Activated gamma-delta T cell (primary cell): ENCODE results near the gene CA10.

Source experiments
- DNase-seq: peaks from one replicate; lab custom pipeline; 2025; lab: John Stamatoyannopoulos, UW

Gene CA10

GRCh38 chr17:52147431-52147830 lies 11.1 kb downstream of the CA10 start:
- DNase-seq, result no peak

DNA sequence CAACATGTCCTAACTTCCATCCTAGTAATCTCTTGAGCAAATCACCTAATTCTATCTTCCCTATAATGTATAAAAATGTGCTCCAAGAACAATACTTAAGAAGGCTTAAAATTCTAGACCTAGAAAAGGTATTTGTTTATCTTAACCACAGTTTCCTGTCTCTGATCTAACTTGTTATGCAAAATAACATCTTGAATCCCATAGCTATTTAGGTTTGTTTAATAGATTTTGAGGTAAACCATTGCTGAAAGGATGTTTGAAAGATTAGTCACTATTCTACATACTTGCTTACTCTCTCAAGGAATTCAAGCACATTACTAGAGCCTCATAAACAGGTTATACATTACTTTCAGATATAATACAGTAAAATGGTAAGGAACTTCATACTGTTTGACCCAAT lies 13.0 kb downstream of the CA10 start:
- no peak for DNase-seq

- DNase-seq, result no peak
Measured at GRCh38 chr17:52143542-52143941, 15.0 kb downstream of the CA10 start.

DNA sequence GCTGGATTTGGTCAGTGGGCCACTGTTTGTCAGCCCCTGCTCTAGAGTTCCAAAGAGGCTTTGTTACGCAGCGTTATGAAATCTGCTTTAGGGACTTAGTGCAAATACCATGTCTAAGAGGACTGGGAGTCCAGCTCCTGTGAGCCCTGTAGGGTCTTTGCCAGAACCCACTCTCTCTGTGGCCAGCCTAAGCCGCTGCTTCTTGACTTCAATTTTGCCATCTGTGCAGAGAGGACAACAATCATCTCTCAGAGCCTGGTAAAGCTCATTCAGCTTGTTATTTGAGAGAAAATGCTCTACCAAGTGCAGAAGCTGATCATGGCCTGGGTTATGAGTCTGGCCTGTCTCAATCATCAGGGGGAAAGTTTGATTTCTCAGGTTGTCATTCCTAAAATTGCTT lies 17.9 kb downstream of the CA10 start:
- no peak for DNase-seq

- no peak for DNase-seq
Measured at GRCh38 chr17:52138752-52139151, 19.8 kb downstream of the CA10 start.

DNA sequence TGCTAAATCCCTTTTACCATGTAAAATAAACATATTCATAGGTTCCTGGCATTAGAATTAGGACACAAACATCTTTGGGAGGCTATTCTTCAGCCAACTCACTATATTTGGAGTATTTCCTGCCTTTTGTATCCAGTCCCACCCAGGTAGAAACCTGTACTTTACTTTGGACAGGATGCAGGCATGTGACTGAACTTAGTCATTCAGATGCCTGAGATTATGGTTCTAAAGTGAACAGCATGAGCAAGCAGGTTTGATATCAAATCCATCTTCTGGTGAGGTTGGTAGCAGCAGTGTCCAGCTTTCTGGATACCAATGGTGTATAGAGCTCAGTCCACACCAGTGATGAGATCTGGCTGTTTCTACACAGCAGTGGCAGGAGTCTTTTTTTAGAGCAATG lies 20.2 kb downstream of the CA10 start:
- DNase-seq, result no peak

- DNase-seq, result no peak
Measured at GRCh38 chr17:52136166-52136565, 22.3 kb downstream of the CA10 start.

GRCh38 chr17:52134641-52135040 lies 23.9 kb downstream of the CA10 start:
- DNase-seq, result no peak

GRCh38 chr17:52128721-52129120 lies 29.8 kb downstream of the CA10 start:
- no peak for DNase-seq

DNA sequence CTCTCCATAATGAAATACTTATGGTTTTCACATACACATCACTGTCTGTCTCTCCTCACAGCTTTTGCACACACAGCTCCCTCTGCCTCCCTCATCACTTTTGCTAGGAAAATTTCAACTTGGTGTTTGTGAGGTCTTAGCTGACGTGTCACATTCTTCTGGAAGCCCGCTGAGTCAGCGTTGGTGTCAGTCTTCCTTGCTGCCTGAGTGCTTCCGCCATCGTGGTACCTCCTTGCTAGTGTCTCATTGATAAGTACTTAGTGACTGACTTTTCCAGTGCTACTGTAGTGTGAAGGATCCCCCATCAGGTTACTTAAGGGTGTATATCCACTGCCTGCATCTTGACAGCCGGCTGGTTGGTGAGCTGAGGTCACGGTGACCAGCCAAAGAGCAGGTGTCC lies 33.5 kb downstream of the CA10 start:
- DNase-seq, result no peak

- no peak for DNase-seq
Measured at GRCh38 chr17:52124561-52124960, 34.0 kb downstream of the CA10 start.

- no peak for DNase-seq
Measured at GRCh38 chr17:52120465-52120864, 38.0 kb downstream of the CA10 start.

- no peak for DNase-seq
Measured at GRCh38 chr17:52110923-52111581, 47.5 kb downstream of the CA10 start.

DNA sequence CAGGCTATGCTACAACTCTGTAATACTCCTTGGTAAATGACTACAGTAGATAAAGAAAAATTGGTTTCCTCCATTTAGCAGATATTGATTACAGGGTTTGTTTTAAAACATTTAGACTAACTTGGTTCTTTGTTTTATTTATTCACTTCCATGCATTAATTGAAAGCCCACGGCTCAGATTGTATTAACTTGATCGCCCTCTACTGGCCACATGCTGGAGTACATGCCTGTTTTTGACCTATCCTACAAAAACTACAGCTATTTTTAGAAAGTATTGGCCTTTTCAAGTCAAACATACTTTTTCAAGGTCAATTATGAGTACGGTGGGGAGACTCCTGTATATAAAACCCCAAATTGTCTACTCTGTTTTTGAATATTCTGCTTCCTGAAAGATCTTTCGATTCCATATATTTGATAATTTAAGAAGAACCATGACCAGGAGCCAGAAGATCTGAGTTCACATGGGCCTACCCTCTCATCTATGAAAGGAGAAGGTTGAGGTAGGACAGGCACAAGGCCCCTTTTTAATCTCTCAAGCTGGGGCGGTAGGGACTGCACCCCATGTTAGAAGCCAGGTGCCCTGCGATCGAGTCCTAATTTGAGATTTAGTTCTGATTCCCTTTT lies 51.8 kb downstream of the CA10 start:
- no peak for DNase-seq

DNA sequence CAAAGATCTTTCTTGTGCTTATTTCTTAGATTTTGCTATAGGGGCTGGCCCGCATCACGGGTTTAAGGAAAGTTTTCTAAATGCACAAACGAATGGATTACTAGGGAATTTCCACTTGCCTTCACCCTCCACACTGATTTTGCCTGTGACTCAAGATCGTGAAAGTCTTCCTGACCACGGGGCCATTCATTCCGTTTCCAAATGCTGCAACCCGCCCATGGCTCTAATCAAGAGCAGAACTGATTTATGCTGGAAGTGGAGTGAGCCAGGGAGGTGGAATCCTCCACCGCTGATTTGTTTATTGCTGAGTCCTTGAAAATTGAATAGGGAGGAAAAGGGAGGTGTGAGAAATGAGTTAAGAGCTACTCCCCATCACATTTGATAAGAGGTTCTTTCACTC lies 52.4 kb downstream of the CA10 start:
- DNase-seq, result no peak

DNA sequence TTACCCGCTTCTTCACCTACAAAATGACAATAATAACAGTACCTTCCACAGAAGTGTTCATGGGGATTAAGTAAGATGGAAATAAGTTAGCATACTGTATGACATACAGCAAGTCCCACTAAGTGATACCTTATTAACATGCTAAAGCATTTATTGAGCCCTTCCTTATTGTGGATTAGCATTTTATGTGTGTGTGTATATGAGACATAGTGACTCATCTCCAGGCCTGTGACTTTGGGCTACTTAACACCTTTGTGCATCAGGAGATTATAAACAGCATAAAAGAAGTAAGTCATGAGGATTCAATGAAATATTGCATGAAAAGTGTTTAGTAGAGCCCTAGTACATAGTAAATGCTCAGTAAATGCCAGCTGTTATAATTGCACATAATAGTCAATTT lies 52.9 kb downstream of the CA10 start:
- DNase-seq, result no peak

DNA sequence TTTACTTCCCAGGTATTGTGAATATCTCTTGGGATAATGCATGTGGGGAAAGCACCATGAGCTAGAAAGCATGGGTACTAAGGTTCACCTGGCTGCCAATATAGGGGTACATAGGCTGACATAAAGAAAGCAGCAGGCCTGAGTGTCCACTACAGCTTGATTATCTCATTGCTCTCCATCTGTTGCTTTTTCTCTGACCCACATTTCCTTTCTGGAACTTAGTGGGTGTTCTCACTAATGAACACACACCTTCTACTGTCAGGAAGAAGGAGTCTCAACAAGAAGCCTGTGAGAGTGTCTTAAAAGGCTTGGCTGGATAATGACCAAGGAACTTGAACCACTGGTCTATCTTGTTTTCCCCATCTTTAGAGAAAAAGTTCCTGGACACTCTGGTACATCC lies 62.5 kb downstream of the CA10 start:
- DNase-seq, result no peak

DNA sequence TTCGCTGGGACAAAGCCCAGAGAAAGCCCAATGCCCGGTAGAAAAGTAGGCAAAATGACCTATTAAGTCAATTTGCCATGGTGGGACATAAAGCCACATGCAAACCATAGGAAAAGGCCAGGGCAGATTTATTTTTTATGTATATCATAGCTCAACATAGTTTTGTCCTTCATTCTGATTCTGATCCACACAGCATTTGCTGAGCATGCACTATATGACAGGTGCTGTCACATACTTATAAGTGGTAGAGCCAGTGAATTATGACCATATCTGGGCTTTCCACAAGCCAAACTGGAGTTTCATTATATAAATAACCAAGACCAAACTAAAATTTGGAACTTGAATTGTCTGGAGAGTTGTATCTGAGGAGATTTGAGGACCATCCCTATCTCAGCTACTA lies 74.3 kb downstream of the CA10 start:
- DNase-seq, result no peak

DNA sequence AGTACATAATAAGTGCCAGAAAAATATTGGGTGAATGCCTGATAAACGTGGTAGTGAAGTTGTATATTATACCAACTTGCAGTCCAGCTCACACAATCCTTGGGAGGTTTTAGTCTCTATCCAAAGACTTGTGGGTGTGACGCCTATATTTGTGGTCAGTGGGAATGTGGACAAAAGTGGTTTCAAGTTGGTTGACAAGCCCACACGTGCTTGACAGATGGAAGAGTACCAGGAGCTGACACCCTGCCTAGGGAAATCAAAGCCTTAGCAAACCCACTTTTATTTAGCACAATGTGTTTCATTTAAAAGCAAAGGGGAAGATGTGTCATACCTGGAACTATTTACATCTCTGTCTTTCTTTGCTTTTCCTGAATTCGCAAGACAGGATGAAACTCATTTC lies 79.0 kb downstream of the CA10 start:
- no peak for DNase-seq

DNA sequence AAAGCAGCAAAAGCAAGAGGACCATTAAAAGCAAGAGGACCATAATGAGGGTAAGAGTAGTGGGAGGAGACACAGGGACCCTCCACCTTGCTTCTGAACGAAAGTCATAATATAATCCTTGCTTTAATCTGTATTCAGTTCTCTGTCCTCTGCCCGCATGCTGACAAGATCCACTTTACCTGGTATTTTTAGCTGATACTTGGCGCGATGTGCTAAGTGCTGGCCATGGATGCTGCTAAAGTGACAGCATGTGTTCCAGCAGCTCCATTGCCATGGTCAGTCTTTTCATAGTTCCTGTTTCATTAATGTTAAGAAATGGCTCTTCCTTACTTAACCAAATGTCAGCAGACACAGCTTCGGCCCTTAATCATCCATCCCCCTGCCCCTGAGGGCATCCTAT lies 86.8 kb downstream of the CA10 start:
- DNase-seq, result no peak

DNA sequence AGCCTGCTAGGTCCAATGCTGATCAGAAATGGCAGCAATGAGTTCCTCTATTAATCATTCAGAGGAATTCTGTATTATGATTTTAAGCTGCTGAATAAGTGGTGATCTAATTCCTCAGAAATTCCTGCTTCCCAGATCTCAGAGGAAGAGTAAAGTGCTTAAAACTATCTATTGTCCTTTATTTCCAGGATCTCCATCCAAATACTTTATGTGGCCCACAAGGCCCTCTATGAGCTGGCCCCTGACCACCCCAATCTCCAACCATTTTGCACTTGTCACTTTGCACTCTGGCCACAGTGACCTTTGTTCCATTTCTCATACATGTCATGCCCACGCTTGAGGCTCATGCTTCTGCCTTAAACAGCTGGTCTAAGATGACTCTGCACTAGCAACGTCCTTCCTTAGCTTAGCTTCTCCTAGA lies 93.7 kb downstream of the CA10 start:
- DNase-seq, result no peak

DNA sequence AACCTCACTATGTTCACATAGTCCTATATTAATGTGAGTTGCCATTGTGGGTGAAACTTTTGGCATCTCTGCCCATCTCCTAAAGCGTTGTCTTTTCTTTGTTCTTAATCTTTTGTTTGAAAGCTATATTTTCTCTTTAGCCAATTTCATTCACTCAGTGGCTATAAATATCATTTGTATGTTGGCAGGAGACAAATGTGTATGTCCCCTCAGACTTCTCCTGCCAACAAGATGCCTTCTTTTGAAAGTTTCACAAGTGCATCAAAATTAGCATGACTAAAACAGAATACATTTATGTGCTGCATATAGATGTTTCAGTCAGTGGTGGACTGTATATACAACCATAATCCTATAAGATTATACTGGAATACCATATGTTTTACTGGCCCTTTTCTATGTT lies 109.0 kb downstream of the CA10 start:
- no peak for DNase-seq

DNA sequence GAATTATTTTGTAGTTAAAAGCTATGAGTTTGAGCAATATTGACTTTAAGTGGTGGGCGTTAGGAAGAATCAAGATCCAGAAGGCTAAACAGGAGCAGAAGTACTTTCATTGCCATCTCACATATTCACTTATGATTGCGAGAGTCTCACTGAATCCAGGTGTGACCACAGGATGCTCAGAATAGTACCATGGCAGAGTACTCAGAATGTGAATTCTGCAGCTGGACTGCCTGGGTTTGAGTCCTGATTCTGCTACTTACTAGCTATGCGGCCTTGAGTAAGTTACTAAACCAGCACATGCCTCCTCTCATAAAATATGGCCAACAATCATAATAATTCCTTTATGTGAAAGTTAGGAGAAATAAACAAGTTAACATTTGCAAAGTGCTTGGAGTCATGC lies 109.5 kb downstream of the CA10 start:
- DNase-seq, result no peak
